A673 (cell line): ENCODE results near the gene USP3.

Experiments
- CTCF ChIP-seq: fragments of 300-800, 200-600 bp; sonication (generic); conservative IDR thresholded peaks from 2 replicates; pipeline ENCODE4 v1.5.1; 2017; ENCODE audit warnings: low read depth, mild to moderate bottlenecking, antibody characterized with exemption, low read length, moderate library complexity, mixed read lengths
- EZH2 ChIP-seq: fragments of 200-600 bp; sonication (generic); IDR thresholded peaks from 2 replicates; pipeline ENCODE4 v1.6.1; 2017; ENCODE audit warnings: borderline replicate concordance, low read depth, mild to moderate bottlenecking, mixed read lengths, antibody characterized with exemption, low read length; ENCODE audit not compliant: poor library complexity, severe bottlenecking

GRCh38 chr15:63626955-63627354, 122.6 kb downstream of the USP3 start:
- TF ChIP-seq CTCF: no peak
- TF ChIP-seq EZH2: no peak
